HEK293T (cell line): ENCODE measurements around the gene SUPT4H1.

Experiments used
- ARNT ChIP-seq: fragments of 450-650 bp; IDR thresholded peaks from 2 replicates; pipeline ENCODE4 v1.6.1; 2017; ENCODE audit warnings: mild to moderate bottlenecking
- BHLHE40 ChIP-seq: fragments of 450-650 bp; IDR thresholded peaks from 2 replicates; pipeline ENCODE4 v1.6.1; 2016; ENCODE audit warnings: mild to moderate bottlenecking, moderate library complexity, borderline replicate concordance
- FOXA1 ChIP-seq: fragments of 450-650 bp; IDR thresholded peaks from 2 replicates; pipeline ENCODE4 v1.6.1; 2016; ENCODE audit warnings: mild to moderate bottlenecking
- FOXM1 ChIP-seq: fragments of 450-650 bp; IDR thresholded peaks from 2 replicates; pipeline ENCODE4 v1.6.1; 2017; ENCODE audit warnings: mild to moderate bottlenecking, borderline replicate concordance
- HDGF ChIP-seq: fragments of 450-650 bp; IDR thresholded peaks from 2 replicates; pipeline ENCODE4 v1.6.1; 2017; ENCODE audit warnings: antibody characterized with exemption, borderline replicate concordance
- NFRKB ChIP-seq: fragments of 450-650 bp; IDR thresholded peaks from 2 replicates; pipeline ENCODE4 v1.6.1; 2016; ENCODE audit warnings: mild to moderate bottlenecking, moderate library complexity
- PKNOX1 ChIP-seq: fragments of 450-650 bp; IDR thresholded peaks from 2 replicates; pipeline ENCODE4 v1.6.1; 2016
- SP1 ChIP-seq: fragments of 450-650 bp; IDR thresholded peaks from 2 replicates; pipeline ENCODE4 v1.6.1; 2017
- ZNF384 ChIP-seq: fragments of 450-650 bp; IDR thresholded peaks from 2 replicates; pipeline ENCODE4 v1.6.1; 2016

DNA sequence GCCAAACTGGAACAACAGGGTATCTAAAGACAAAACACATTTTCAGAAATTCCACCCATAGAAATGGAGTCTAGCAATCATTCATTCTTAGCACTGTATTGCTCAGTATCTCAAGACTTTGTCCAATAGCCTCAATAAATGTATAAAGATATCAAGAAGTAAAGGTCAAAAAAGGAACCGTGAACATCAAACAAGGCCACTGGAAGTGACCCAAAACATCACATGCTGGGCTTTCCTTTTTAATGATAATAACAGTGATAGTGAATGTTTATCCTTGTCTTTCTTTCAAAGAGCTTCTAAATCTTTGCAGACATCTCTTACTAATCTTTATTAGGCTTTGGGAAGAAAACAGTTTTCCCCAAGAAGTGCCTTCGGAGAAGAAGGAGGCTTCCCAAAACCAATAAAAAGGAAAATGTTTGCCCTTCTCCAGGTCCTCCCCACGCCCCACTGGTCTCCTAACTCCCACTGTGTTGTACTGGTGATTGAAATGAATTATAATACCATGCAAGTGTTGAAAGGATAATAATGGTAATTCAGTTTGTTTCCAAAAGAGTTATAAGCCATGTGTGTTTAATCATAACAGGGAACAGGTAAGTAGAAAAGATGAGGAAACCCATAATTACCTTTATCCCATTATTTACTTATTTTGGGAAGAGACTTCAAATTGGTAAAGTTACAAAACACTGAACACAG, 46.7 kb upstream of the SUPT4H1 start:
- no peak for TF ChIP-seq BHLHE40
- TF ChIP-seq FOXA1, result no peak
- TF ChIP-seq SP1, result no peak
- no peak for TF ChIP-seq ZNF384
- TF ChIP-seq HDGF, result no peak
- no peak for TF ChIP-seq PKNOX1
- no peak for TF ChIP-seq NFRKB
- no peak for TF ChIP-seq ARNT
- TF ChIP-seq FOXM1, result no peak
